GM12874 (cell line): ENCODE measurements around the gene ST6GALNAC6.

Source experiments
- CTCF ChIP-seq: IDR thresholded peaks from 2 replicates; pipeline ENCODE4 v1.5.1; 2011; ENCODE audit warnings: low read depth, mild to moderate bottlenecking, control low read depth, low read length, moderate library complexity; ENCODE audit not compliant: insufficient read depth

ST6GALNAC6 gene

GRCh38 chr9:127912882-127913281 lies 13.5 kb upstream of the ST6GALNAC6 start:
- no peak for TF ChIP-seq CTCF

- no peak for TF ChIP-seq CTCF
Observed at GRCh38 chr9:127912296-127912695, 12.9 kb upstream of the ST6GALNAC6 start.

GRCh38 chr9:127910613-127911205 lies 11.3 kb upstream of the ST6GALNAC6 start:
- TF ChIP-seq CTCF, result no peak

- TF ChIP-seq CTCF, result no peak
Observed at GRCh38 chr9:127909839-127910273, 10.5 kb upstream of the ST6GALNAC6 start.

DNA sequence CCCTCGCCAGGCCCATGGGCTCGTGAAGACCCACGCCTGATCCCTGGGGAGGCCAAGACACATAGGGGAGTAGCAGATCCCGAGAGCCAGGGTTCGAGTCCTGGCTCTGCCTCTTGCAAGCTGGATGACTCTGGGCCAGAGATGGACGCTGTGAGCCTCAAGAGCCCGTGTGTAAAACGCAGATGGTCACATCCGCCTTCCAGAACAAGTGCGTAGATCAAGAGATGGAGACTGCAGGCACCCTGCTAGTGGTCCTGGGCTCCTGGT lies 9.2 kb upstream of the ST6GALNAC6 start:
- no peak for TF ChIP-seq CTCF

GRCh38 chr9:127907867-127908659 lies 8.7 kb upstream of the ST6GALNAC6 start:
- TF ChIP-seq CTCF, result no peak

DNA sequence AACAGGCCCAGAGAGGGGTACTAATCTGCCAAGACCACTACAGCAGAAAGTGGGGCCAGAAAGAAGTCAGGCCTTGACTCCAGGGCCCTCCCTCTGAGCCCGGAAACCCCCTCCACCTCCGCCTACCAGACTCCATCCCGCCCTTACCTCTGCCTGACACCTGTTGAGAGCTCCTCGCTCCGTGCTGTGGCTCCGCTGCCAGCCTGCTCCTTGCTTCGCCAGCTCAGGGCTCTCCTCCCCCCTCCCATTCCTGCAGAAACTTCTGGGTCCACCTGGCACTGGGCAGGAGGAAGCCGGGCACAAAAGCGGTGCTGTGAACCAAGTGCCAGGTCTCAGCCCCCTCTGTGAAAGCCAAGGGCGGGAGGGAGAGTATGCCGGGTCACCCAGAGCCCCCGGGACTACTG lies 6.4 kb upstream of the ST6GALNAC6 start:
- no peak for TF ChIP-seq CTCF
